IPS DF 4.7 (cell line): ENCODE measurements around the gene SH3TC2.

Experiments
- DNase-seq: peaks from one replicate; pipeline ENCODE4 v3.0.0-alpha.2; 2013; ENCODE audit warnings: low spot score; ENCODE audit errors: extremely low read depth

SH3TC2 gene

GRCh38 chr5:149001162-149001561 lies 61.7 kb downstream of the SH3TC2 start:
- no peak for DNase-seq

GRCh38 chr5:148999741-149000140 lies 63.1 kb downstream of the SH3TC2 start:
- no peak for DNase-seq

GRCh38 chr5:148998174-148998797 lies 64.6 kb downstream of the SH3TC2 start:
- no peak for DNase-seq

- no peak for DNase-seq
Measured at GRCh38 chr5:148996270-148996669, 66.6 kb downstream of the SH3TC2 start.

GRCh38 chr5:148995791-148996190 lies 67.1 kb downstream of the SH3TC2 start:
- DNase-seq, result no peak

GRCh38 chr5:148993283-148993936 lies 69.5 kb downstream of the SH3TC2 start:
- no peak for DNase-seq

- DNase-seq, result no peak
Measured at GRCh38 chr5:148992265-148992664, 70.6 kb downstream of the SH3TC2 start.

GRCh38 chr5:148991566-148991965 lies 71.3 kb downstream of the SH3TC2 start:
- no peak for DNase-seq

GRCh38 chr5:148990817-148991216 lies 72.0 kb downstream of the SH3TC2 start:
- DNase-seq, result no peak

GRCh38 chr5:148989567-148989966 lies 73.3 kb downstream of the SH3TC2 start:
- DNase-seq, result no peak

GRCh38 chr5:148988328-148988727 lies 74.5 kb downstream of the SH3TC2 start:
- DNase-seq, result no peak

GRCh38 chr5:148986636-148987035 lies 76.2 kb downstream of the SH3TC2 start:
- no peak for DNase-seq

GRCh38 chr5:148984345-148984744 lies 78.5 kb downstream of the SH3TC2 start:
- no peak for DNase-seq

GRCh38 chr5:148981353-148981752 lies 81.5 kb downstream of the SH3TC2 start:
- DNase-seq, result no peak

- no peak for DNase-seq
Measured at GRCh38 chr5:148980731-148981130, 82.1 kb downstream of the SH3TC2 start.

GRCh38 chr5:148979083-148979723 lies 83.7 kb downstream of the SH3TC2 start:
- DNase-seq, result no peak

- no peak for DNase-seq
Measured at GRCh38 chr5:148978370-148979082, 84.3 kb downstream of the SH3TC2 start.

GRCh38 chr5:148976569-148977381 lies 86.1 kb downstream of the SH3TC2 start:
- no peak for DNase-seq

GRCh38 chr5:148974642-148975327 lies 88.1 kb downstream of the SH3TC2 start:
- DNase-seq, result no peak

- no peak for DNase-seq
Measured at GRCh38 chr5:148973455-148973854, 89.4 kb downstream of the SH3TC2 start.

GRCh38 chr5:148972974-148973374 lies 89.9 kb downstream of the SH3TC2 start:
- DNase-seq, result no peak
